Type B pancreatic cell (in vitro differentiated cells): ENCODE data around the gene ABCG1. TPM values are rescaled to one million over a fixed set of nuclear protein-coding genes. Genes with fewer than 3 reads are reported as not detected.

Experiments
- DNase-seq: peaks from one replicate; pipeline ENCODE4 v3.0.0; 2021; ENCODE audit warnings: mixed read lengths; ENCODE audit not compliant: unreplicated experiment; ENCODE audit errors: extremely low spot score
- H3K27ac Mint-ChIP-seq: 2 replicates; pipeline ENCODE4 v1.8.0; 2021; ENCODE audit warnings: mild to moderate bottlenecking, mixed read lengths
- H3K27me3 Mint-ChIP-seq: 2 replicates; pipeline ENCODE4 v1.8.0; 2021; ENCODE audit warnings: mixed read lengths
- H3K36me3 Mint-ChIP-seq: 2 replicates; pipeline ENCODE4 v1.8.0; 2021; ENCODE audit warnings: mixed read lengths
- H3K4me1 Mint-ChIP-seq: one replicate; pipeline ENCODE4 v1.8.0; 2021; ENCODE audit warnings: mixed read lengths; ENCODE audit not compliant: unreplicated experiment
- H3K4me3 Mint-ChIP-seq: 2 replicates; pipeline ENCODE4 v1.8.0; 2021; ENCODE audit warnings: mild to moderate bottlenecking, mixed read lengths
- H3K9me3 Mint-ChIP-seq: 2 replicates; pipeline ENCODE4 v1.8.0; 2021; ENCODE audit warnings: mixed read lengths
- total RNA-seq: library from RNA; stranded (reverse); gene quantifications from 2 replicates; pipeline ENCODE4 v1.2.1, GENCODE V29; 2021; ENCODE audit warnings: low replicate concordance
- TF ChIP-seq, protein P1 (sequence below): fragments of 200-600 bp; sonication (generic); conservative IDR thresholded peaks from 2 replicates; pipeline ENCODE4 v1.5.0; 2021; ENCODE audit warnings: antibody characterized with exemption, mild to moderate bottlenecking

Gene ABCG1
- total RNA-seq, 1 donor from 2014 or later: 6.2 TPM

DNA sequence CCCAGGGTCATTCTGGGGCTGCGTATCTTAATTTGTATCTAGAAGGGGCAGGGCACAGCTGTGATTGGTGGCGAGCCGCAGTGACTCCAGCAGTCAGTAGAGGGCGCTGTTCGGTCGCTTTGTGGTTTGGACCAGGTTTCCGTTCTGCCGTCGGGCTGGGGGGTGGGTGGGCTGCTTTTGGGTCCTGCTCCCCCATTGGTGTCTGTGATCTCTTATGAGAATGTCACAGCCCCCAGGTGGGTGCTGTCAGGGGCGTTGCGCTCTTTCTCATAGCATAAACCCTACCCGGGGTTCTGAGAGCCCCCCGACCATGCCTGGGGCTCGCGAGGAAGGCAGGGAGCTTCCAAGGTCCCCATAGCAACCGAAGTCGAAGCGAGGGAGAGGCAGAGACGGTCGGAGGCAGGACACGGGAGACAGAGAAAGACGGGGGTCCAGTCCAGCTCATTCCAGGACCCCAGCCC lies 90.8 kb downstream of the ABCG1 start:
- H3K36me3 Mint-ChIP-seq: no peaks in the 10 kb centered on the region
- peak overlapping the region; percentile 34 for H3K4me3 Mint-ChIP-seq
- H3K9me3 Mint-ChIP-seq: no peaks in the 10 kb centered on the region
- no peak overlapping the region for H3K27ac Mint-ChIP-seq
- no peak for DNase-seq
- peaks cover 6% of the 10 kb centered on the region for H3K27me3 Mint-ChIP-seq
- TF ChIP-seq, protein P1, sequence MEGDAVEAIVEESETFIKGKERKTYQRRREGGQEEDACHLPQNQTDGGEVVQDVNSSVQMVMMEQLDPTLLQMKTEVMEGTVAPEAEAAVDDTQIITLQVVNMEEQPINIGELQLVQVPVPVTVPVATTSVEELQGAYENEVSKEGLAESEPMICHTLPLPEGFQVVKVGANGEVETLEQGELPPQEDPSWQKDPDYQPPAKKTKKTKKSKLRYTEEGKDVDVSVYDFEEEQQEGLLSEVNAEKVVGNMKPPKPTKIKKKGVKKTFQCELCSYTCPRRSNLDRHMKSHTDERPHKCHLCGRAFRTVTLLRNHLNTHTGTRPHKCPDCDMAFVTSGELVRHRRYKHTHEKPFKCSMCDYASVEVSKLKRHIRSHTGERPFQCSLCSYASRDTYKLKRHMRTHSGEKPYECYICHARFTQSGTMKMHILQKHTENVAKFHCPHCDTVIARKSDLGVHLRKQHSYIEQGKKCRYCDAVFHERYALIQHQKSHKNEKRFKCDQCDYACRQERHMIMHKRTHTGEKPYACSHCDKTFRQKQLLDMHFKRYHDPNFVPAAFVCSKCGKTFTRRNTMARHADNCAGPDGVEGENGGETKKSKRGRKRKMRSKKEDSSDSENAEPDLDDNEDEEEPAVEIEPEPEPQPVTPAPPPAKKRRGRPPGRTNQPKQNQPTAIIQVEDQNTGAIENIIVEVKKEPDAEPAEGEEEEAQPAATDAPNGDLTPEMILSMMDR: peak; percentile 90
- H3K4me1 Mint-ChIP-seq: peaks cover 11% of the 10 kb centered on the region

DNA sequence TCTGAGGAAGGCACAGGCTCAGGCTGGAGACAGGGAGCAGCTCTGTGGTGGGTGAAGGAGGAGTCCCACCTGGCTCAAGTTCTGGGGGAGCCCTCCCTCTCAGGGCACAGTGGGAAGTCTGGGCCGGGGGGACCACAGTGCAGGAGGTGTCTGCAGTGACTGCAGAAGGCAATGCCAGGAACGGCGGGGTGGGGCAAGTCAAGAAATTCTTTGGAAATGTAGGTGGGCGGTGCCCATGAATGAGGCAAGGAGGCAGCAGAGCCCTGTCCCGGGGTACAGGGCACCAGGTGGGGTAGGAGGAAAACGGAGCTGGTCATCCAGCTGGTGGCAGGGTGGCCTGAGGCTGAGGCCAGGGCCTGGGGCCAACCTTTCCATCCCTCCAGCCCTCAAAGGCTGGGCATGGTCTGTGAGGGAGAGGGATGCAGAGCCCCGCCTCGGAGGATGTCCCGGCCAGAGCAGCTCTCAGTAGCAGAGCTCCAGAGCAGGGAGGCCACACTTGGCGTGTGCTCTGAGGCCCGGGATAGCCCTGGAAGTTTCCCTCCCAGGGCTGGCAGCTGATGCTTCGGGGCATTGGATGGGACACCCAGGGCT lies 91.6 kb downstream of the ABCG1 start:
- no peak overlapping the region for H3K4me3 Mint-ChIP-seq
- DNase-seq: peak; percentile 54
- H3K4me1 Mint-ChIP-seq: peaks cover 17% of the 10 kb centered on the region
- TF ChIP-seq, protein P1: no peak
- H3K9me3 Mint-ChIP-seq: no peaks in the 10 kb centered on the region
- no peak overlapping the region for H3K27ac Mint-ChIP-seq
- H3K27me3 Mint-ChIP-seq: peaks cover 6% of the 10 kb centered on the region
- no peaks in the 10 kb centered on the region for H3K36me3 Mint-ChIP-seq

DNA sequence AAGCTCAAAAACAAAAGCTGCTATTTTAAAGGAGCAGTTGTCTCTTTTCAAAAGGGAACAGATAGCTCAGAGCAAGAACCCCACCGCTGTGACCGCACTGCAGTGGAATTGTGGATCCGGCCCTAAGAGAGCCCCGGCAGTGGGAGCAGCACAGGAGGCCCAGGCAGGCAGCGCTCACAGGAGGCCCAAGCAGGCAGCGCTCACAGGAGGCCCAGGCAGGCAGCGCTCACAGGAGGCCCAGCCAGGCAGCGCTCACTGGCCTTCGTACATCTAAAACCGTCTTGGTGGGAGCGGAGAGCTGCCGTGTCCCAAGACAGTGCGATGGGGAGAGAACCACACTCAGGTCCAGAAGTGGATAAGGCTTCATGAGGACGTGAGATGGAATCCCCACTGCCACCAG lies 92.2 kb downstream of the ABCG1 start:
- H3K27ac Mint-ChIP-seq: no peak overlapping the region
- no peaks in the 10 kb centered on the region for H3K9me3 Mint-ChIP-seq
- DNase-seq: peak; percentile 60
- H3K4me1 Mint-ChIP-seq: peaks cover 20% of the 10 kb centered on the region
- no peaks in the 10 kb centered on the region for H3K36me3 Mint-ChIP-seq
- peaks cover 6% of the 10 kb centered on the region for H3K27me3 Mint-ChIP-seq
- TF ChIP-seq, protein P1: no peak
- no peak overlapping the region for H3K4me3 Mint-ChIP-seq

DNA sequence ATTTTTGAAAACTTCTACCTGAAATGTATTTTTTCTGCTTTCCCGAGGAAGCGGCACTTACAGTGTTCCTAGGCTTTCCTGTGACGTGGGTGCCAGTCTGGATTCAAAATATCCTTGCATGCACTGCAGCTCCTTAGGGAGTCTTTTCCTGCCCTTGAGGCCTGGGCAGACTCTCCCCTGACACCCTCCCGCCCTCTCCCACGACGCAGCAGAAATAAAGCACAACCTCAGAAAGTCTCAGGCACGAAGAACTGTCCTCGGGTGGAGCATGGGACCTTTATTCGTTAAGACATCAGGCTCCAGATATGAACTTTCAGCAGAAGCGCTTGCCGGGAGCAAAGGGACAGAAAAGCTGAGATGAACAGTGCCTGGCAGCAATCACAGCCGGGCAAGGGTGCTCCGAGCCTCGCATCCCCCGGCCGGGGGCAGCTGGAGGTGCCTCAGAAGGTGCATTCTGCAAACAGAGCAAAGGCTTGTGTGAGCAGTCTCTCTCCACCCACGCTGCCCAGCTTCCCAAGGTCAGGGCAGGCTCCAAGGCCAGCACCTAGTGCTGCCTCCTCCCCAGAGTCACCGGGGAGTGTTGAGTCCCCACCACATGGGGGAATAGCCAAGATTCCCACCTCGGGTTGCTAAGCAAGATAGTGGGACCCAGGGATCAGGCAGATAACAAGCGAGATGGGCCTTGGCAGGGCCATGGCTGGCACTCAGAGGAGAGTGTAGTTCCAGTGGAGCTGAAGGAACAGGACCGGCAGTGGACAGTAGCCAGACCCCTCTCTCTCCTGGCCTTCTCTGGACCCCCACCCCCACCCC lies 93.1 kb downstream of the ABCG1 start:
- Mint-ChIP-seq H3K27me3 (peaks cover 4% of the 10 kb centered on the region), H3K36me3 (no peaks in the 10 kb centered on the region), H3K4me1 (peaks cover 20% of the 10 kb centered on the region), H3K4me3 (no peak overlapping the region), H3K9me3 (no peaks in the 10 kb centered on the region), H3K27ac (no peak overlapping the region)
- DNase-seq: no peak
- TF ChIP-seq, protein P1: no peak

DNA sequence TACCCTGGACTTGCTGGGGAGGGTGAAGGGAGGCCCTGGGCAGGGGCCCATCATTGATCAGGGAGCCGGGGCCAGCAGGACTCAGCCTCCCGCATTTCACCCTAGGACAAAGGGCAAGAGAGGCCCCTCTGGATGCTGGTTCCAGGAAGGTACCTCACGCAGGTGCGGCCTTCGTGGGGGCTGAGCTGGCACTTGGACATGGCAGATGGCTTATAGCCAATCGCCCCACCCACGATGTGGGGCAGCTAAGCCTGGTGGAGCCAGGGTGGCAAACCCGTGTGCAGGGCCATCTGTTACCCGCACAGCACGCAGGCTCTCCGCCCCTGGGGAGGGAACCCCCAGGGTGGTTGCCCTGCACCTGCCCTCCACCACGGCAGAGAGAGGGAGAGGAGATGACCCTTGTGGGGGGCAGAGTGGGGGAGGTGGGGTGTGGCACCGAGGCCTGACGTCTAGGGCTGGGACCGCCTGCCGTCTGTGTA lies 93.7 kb downstream of the ABCG1 start:
- TF ChIP-seq, protein P1: no peak

More for the DNA sequence above, 93.7 kb downstream of the ABCG1 start:
- H3K9me3 Mint-ChIP-seq: no peaks in the 10 kb centered on the region
- H3K4me1 Mint-ChIP-seq: peaks cover 20% of the 10 kb centered on the region
- H3K27me3 Mint-ChIP-seq: peaks cover 4% of the 10 kb centered on the region
- no peak overlapping the region for H3K4me3 Mint-ChIP-seq
- H3K36me3 Mint-ChIP-seq: no peaks in the 10 kb centered on the region
- H3K27ac Mint-ChIP-seq: no peak overlapping the region
- DNase-seq: peak; percentile 59
